GM21576 (cell line): ENCODE results near the gene TNFSF13.

Experiments used
- ATAC-seq: cut with Tn5 transposase; IDR thresholded peaks from one replicate; pipeline ENCODE4 v1.9.1; 2021; ENCODE audit warnings: mild to moderate bottlenecking, moderate library complexity; ENCODE audit not compliant: unreplicated experiment

TNFSF13 gene

DNA sequence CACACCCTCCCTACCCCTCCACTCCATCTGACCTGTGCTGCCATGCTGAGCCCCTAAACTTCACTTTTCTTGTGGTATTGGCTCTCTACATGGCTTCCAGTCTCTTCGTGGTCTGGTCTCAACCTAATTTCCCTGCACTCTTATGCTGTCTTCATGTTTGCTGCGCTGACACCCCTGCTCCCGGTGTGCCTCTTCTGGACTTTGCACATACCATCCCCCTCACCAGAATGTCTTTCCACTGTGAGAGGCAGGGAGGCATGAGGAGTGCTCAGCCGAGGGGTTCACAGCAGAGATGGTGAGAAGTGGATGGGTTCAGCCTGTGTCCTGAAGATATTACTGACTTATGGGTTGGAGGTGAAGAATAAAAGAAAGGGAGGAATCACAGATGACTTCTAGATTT lies 7.2 kb upstream of the TNFSF13 start:
- ATAC-seq, result no peak

DNA sequence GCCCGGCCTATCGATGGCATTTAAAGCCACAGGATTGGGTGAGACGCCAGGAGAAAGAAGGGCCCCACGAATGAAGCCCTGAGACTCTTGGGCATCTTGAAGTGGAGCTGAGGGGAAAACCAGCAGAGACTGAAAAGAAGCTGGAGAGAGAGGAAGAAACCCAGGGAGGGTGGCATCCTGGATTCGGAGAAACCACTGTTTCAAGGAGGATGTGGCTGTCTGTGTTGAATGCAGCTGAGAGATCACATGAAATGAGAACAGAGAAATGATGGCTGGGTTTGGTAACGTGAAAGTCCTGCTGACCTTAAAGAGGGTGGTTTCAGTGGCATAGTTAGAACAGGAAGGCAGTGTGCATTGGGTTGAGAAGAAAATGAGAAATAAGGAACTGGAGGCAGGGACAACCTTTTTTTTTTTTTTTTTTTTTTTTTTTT lies 5.9 kb upstream of the TNFSF13 start:
- ATAC-seq, result no peak

DNA sequence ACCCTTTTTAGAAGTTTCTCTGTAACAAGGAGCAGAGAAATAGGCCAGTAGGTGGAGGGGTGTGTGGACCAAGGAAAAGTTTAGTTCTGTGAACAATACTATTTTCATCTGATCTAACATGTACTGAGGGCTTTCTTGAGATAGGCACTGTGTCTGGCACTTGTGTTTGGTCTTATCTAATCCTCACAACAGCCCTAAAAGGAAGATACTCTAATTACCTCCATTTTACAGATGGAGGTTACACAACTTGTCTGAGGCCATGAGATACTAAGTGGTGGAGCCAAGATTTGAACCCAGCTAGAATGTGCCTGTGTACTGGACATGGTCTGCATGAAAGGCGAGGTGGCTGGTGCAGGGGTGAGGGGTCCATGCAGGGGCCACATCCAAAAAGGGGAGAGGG lies 5.2 kb upstream of the TNFSF13 start:
- ATAC-seq, result no peak

DNA sequence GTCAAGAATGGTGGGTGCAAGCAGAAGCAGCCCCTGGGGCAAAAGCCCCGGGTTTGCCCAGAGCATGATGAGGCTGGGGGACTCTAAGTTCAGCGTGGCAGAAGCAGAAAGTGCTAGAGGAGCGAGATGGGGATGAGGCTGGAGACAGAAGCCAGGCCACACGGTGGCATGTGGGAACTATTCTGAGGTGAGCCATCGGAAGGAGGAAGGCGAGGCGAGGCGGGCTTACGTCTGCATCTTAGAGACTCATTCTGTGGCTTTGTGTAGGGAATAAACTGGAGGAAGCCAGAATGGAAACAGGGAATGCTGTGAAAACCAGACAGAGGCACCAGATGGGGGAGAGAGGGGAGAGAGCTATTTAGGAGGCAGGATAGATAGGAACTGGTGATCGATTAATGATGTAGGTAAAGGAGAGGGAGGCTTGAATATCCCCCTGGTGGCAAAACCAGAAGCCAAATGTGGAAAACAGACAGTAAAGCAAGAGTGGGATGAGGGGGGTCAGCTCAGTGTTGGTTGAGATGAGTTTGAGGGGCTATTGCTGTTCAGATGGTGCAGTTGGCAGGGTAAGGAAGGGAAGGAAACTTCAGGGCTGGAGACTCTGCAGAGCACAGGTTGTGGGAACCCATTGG lies 3.1 kb upstream of the TNFSF13 start:
- no peak for ATAC-seq

DNA sequence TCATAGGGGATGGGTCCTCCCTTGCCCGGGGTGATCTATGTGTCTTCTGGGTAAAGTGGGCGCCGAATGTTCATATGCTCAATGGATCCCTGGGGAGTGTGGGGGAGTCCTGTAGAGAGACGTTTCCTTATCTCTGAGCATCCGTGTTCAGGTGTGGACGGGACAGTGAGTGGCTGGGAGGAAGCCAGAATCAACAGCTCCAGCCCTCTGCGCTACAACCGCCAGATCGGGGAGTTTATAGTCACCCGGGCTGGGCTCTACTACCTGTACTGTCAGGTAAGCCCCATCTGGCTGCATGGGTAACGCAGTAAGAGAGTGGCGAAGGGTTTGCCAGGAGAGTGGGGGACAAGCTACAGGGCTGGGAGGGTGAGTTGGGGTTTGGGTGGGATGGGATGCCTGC lies 1.9 kb upstream of the TNFSF13 start:
- no peak for ATAC-seq

DNA sequence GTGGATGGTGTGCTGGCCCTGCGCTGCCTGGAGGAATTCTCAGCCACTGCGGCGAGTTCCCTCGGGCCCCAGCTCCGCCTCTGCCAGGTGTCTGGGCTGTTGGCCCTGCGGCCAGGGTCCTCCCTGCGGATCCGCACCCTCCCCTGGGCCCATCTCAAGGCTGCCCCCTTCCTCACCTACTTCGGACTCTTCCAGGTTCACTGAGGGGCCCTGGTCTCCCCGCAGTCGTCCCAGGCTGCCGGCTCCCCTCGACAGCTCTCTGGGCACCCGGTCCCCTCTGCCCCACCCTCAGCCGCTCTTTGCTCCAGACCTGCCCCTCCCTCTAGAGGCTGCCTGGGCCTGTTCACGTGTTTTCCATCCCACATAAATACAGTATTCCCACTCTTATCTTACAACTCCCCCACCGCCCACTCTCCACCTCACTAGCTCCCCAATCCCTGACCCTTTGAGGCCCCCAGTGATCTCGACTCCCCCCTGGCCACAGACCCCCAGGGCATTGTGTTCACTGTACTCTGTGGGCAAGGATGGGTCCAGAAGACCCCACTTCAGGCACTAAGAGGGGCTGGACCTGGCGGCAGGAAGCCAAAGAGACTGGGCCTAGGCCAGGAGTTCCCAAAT lies 1.3 kb upstream of the TNFSF13 start:
- no peak for ATAC-seq

DNA sequence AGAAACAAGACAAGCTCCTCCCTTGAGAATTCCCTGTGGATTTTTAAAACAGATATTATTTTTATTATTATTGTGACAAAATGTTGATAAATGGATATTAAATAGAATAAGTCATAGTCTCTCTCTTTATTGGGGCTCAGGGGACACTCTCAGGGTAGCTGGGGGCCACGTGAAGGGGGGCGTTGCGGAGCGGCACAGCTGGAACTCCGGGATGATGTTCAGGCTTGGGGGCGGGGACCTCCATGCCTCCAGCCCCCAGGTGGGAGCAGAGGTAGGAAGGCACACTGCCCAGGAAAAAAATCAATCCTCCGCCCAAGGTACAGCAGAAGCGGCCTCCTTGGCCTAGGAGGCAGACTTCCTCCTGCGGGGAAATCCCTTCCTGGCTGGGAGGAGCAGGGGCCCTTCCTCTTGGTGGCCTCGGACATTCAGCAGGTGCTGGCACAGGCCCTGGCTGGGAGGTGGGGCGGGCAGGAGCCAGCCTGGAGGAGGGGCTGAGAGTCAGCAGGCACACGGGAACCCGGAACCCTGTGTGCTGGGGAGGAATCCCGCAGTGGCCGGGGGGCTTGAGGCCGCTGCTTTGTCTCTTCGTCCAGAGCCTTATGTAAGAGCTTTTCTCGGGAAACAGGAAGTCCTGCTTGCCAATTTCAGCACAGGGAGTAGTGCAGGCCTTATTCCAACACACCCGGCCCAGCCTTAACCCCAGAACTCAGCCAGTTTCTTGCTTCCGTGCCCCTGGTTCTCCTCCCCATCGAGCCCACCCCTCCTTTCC lies 591 bp upstream of the TNFSF13 start:
- no peak for ATAC-seq

DNA sequence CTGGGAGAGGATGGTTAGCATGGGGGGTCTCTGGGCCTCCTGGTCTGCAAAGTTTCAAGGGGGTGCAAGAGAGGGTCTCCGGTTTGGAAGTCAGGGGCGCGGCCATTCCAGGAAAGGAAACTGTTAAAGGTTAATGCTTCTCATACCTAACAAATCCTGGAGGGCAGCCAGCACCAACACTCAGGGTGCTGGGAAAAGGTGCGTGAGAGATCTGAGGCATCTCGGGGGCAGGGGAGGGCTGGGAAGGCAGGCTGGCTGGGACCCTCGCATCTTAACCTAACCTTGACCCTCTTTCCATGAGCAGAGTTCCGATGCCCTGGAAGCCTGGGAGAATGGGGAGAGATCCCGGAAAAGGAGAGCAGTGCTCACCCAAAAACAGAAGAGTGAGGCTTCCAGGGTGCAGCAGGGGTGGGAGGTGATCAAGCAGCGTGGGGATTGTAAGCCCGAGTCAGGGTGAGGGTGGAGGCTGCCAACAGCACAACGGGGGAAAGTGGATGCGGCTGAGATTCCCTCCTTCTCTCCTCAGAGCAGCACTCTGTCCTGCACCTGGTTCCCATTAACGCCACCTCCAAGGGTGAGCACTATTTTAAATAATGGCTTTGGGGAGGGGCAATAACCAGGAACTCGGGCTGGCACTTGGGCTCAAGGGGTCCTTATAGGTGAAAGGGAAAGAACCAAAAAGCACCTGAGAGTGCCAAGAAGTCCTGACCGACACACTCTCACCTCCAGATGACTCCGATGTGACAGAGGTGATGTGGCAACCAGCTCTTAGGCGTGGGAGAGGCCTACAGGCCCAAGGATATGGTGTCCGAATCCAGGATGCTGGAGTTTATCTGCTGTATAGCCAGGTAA lies 996 bp downstream of the TNFSF13 start:
- no peak for ATAC-seq

DNA sequence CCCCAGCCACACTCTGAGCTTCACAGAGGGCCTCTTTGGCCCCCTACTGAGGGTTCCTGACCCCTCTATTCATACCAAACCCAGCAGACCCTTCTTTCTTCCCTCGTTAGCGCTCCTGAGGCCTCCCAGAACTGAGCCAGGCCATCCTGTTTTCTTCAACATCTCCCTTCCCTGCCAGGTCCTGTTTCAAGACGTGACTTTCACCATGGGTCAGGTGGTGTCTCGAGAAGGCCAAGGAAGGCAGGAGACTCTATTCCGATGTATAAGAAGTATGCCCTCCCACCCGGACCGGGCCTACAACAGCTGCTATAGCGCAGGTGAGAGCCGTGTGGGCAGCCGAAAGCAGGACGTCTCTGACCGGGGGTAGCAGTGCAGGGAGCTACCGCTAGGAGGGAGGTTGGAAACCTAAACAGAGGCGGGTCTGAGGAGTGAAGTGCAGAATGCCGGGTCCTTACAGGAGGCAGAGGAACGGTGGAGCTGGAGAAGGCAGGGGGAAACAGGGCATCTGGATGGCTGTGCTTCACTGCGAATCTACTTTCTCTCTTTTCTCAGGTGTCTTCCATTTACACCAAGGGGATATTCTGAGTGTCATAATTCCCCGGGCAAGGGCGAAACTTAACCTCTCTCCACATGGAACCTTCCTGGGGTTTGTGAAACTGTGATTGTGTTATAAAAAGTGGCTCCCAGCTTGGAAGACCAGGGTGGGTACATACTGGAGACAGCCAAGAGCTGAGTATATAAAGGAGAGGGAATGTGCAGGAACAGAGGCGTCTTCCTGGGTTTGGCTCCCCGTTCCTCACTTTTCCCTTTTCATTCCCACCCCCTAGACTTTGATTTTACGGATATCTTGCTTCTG lies 1.9 kb downstream of the TNFSF13 start:
- no peak for ATAC-seq

DNA sequence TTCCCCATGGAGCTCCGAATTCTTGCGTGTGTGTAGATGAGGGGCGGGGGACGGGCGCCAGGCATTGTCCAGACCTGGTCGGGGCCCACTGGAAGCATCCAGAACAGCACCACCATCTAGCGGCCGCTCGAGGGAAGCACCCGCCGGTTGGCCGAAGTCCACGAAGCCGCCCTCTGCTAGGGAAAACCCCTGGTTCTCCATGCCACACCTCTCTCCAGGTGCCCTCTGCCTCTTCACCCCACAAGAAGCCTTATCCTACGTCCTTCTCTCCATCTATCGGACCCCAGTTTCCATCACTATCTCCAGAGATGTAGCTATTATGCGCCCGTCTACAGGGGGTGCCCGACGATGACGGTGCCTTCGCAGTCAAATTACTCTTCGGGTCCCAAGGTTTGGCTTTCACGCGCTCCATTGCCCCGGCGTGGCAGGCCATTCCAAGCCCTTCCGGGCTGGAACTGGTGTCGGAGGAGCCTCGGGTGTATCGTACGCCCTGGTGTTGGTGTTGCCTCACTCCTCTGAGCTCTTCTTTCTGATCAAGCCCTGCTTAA lies 2.6 kb downstream of the TNFSF13 start:
- ATAC-seq, result peak; percentile 46

DNA sequence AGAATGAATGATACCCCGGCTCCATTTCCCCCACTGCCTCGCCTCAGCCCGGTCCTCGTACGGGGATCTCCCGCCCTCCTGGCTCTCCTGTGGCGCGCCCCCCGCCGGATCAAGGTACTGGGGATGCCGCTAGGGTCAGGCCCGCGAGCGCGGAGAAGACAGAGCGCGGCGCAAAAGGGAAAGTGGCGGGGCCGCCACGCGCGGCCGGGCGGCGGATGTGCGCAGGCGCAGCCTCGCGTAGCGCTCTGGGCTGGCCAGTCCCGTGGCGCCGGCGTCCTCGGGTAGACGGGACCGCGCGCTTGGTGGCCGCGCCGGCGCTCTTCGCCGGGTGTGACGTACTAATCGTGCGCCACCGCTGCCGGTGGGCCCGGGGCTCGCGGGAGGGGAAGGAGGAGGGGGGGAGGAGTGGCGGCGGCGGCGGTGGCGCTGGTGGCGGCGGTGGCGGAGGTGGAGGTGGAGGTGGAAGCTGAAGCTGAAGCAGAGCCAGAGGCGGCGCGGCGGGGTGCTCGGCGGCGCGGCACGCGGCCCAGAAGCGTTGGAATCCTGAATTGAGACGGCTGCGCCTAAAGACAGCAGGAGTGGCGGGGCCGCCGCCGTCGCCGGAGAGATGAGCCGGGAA lies 3.1 kb downstream of the TNFSF13 start, which contains the start of gene SENP3:
Gene SENP3 (plus strand): TSS at position 331 of the 619 bp plus-strand sequence. CDS start 1,158 bp downstream, outside the sequence.
- ATAC-seq, result peak; percentile 48

DNA sequence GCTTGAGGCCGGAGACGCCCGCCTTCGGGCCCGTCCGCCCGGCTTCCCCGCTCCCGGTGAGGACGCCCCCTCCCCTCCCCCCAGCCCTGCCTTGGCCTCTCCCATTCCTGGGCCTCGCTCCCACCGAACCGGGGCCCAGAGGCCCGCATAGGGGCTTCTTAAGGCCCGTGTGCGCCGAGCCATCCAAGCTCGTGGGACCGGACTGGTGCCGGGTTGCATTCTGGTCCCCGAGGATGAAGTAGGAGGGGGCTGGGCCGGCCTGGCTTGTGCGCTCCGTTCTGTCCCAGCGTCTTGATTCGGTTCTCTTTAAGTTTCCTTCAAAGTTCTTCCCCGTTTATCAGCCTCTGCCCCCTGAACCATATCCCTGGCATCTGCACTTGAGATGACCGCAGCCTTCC lies 3.7 kb downstream of the TNFSF13 start:
- peak; percentile 2 for ATAC-seq

DNA sequence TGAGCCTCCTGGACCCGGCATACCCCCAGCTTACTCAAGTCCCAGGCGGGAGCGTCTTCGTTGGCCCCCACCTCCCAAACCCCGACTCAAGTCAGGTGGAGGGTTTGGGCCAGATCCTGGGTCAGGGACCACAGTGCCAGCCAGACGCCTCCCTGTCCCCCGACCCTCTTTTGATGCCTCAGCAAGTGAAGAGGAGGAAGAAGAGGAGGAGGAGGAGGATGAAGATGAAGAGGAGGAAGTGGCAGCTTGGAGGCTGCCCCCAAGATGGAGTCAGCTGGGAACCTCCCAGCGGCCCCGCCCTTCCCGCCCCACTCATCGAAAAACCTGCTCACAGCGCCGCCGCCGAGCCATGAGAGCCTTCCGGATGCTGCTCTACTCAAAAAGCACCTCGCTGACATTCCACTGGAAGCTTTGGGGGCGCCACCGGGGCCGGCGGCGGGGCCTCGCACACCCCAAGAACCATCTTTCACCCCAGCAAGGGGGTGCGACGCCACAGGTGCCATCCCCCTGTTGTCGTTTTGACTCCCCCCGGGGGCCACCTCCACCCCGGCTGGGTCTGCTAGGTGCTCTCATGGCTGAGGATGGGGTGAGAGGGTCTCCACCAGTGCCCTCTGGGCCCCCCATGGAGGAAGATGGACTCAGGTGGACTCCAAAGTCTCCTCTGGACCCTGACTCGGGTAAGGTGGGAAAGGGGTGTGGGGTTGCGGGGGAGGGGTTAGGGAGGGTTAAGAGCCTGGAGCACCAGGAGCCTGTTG lies 4.7 kb downstream of the TNFSF13 start:
- ATAC-seq, result no peak

DNA sequence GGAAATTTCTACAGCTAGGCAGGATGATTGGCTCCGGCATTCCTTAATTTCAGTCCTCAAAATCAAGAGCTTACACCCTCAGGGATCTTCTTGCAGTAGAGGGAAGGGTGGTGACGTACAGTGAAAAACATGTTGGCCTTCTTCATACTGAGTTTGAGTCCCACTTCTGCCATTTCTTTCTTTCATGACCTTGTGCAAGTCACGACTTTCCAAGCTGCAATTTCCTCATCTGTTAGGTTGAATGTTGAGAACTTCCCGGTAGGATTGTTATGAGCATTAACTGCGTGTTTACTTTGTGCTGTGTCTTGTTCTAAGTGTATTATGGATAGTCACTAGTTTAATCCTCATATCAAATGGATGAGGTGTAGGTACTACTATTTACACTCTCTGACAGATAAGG lies 11.0 kb downstream of the TNFSF13 start:
- ATAC-seq, result no peak

DNA sequence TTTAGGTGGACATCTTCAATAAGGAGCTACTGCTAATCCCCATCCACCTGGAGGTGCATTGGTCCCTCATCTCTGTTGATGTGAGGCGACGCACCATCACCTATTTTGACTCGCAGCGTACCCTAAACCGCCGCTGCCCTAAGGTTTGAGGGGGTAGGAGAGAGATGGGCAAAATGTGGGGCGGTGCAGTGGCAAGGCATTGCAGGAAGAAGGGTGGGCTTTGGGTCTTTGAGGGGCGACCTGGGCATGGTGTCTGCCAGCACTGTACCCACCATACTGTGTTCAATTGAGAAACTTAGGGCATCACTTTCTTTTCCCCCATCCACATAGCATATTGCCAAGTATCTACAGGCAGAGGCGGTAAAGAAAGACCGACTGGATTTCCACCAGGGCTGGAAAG lies 11.8 kb downstream of the TNFSF13 start:
- ATAC-seq, result no peak

DNA sequence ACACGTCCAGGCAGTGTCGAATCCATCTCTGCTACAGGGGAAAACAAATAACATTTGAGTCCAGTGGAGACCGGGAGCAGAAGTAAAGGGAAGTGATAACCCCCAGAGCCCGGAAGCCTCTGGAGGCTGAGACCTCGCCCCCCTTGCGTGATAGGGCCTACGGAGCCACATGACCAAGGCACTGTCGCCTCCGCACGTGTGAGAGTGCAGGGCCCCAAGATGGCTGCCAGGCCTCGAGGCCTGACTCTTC lies 13.7 kb downstream of the TNFSF13 start:
- ATAC-seq, result no peak

DNA sequence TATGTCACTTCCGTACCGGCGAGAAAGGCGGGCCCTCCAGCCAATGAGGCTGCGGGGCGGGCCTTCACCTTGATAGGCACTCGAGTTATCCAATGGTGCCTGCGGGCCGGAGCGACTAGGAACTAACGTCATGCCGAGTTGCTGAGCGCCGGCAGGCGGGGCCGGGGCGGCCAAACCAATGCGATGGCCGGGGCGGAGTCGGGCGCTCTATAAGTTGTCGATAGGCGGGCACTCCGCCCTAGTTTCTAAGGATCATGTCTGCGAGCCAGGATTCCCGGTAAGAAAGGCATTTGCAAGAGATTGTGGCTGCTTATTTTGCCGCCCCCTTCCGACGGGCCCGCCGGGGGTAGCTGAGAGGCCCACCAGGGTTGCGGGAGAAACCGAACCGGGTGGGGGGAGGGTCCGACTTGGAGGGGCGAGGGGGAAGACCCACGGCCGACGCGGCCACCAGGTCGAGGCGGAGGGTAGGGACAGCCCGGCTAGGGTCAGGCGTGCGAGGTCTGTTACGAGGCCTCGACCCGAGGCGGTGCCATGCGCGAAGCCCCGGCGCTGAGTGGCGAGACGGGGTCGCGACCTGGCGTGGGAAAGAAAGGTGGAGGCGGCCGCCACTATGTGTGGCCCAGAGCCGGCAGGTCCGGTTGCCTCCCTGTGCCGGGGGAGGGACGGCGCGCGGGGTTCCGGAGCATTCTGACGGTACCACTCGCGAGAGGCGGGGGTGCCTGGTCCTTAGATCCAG lies 14.2 kb downstream of the TNFSF13 start:
- peak; percentile 88 for ATAC-seq

DNA sequence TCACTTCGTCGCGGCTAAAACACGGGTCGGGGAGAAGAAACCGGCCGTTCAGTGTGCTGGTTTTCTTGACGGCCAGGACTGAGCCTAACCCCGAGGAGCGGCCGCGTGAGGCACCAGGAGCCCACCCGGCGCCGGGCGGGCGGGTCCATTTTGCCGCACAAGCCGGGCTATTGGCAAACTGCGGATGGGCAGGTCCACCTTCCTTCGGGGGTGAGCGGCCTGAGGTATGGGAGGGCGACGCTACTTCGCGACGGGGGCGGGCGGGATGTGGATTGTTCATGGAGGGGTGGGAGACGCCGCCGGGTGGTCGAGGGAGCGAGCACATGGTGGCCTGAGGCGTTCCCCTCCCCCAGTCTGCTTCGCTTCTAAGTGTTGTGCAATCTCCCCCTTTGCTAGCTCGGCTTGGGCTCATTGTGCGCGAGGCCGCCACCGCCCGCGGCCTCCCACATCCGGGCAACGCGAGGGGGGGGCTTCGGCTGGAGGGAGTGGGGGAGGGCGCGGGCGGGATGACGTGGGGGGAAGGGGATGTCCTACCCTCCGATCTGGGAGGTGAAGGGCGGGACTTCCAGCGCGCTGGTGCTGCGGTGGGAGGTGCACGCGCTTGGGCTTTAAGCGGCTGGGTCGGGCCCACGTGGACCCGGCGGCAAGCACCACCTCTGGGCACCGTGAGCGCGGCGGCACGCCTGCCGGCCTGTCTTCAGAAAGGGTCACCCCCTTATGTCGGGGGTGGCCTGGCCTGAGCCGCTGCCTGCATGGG lies 15.0 kb downstream of the TNFSF13 start:
- ATAC-seq, result peak; percentile 23
